Mesothelial cell of epicardium (in vitro differentiated cells): ENCODE data around the gene FADS3. TPM values are rescaled to one million over a fixed set of nuclear protein-coding genes. Genes with fewer than 3 reads are reported as not detected.

ENCODE experiments used
- DNase-seq, 2 experiments: peaks; one replicate each; pipeline ENCODE4 v3.0.0; 2021; ENCODE audit warnings: low spot score in 2 of 2; ENCODE audit not compliant: unreplicated experiment in 2 of 2
- H3K27ac Mint-ChIP-seq: 2 replicates; pipeline ENCODE4 v1.8.0; 2021; ENCODE audit warnings: mixed read lengths
- H3K27me3 Mint-ChIP-seq: 2 replicates; pipeline ENCODE4 v1.8.0; 2021; ENCODE audit warnings: low read depth, mixed read lengths
- H3K36me3 Mint-ChIP-seq: 2 replicates; pipeline ENCODE4 v1.8.0; 2021; ENCODE audit warnings: mixed read lengths
- H3K4me1 Mint-ChIP-seq: 2 replicates; pipeline ENCODE4 v1.8.0; 2021; ENCODE audit warnings: mixed read lengths
- H3K4me3 Mint-ChIP-seq: 2 replicates; pipeline ENCODE4 v1.8.0; 2021; ENCODE audit warnings: mild to moderate bottlenecking, moderate library complexity, mixed read lengths
- H3K9me3 Mint-ChIP-seq: 2 replicates; pipeline ENCODE4 v1.8.0; 2021; ENCODE audit warnings: mixed read lengths
- total RNA-seq: library from RNA; stranded (reverse); gene quantifications from 3 replicates; pipeline ENCODE4 v1.2.1, GENCODE V29; 2021
- TF ChIP-seq, protein P1 (sequence below): fragments of 200-600 bp; sonication (generic); IDR thresholded peaks from one replicate; pipeline ENCODE4 v1.5.0; 2021; ENCODE audit warnings: antibody characterized with exemption; ENCODE audit not compliant: unreplicated experiment

Gene FADS3
- total RNA-seq, 1 donor from 2014 or later, result 8.9 TPM

- H3K27me3 Mint-ChIP-seq, result peaks cover 8% of the 10 kb centered on the region
- peak overlapping the region; percentile 40 for H3K27ac Mint-ChIP-seq
- no peak for DNase-seq
- peaks cover 17% of the 10 kb centered on the region for H3K4me1 Mint-ChIP-seq
- peaks cover 10% of the 10 kb centered on the region for H3K36me3 Mint-ChIP-seq
- H3K4me3 Mint-ChIP-seq, result no peak overlapping the region
- TF ChIP-seq, protein P1, sequence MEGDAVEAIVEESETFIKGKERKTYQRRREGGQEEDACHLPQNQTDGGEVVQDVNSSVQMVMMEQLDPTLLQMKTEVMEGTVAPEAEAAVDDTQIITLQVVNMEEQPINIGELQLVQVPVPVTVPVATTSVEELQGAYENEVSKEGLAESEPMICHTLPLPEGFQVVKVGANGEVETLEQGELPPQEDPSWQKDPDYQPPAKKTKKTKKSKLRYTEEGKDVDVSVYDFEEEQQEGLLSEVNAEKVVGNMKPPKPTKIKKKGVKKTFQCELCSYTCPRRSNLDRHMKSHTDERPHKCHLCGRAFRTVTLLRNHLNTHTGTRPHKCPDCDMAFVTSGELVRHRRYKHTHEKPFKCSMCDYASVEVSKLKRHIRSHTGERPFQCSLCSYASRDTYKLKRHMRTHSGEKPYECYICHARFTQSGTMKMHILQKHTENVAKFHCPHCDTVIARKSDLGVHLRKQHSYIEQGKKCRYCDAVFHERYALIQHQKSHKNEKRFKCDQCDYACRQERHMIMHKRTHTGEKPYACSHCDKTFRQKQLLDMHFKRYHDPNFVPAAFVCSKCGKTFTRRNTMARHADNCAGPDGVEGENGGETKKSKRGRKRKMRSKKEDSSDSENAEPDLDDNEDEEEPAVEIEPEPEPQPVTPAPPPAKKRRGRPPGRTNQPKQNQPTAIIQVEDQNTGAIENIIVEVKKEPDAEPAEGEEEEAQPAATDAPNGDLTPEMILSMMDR, result no peak
- no peaks in the 10 kb centered on the region for H3K9me3 Mint-ChIP-seq
Measured at GRCh38 chr11:61869429-61869707, 22.0 kb downstream of the FADS3 start.

DNA sequence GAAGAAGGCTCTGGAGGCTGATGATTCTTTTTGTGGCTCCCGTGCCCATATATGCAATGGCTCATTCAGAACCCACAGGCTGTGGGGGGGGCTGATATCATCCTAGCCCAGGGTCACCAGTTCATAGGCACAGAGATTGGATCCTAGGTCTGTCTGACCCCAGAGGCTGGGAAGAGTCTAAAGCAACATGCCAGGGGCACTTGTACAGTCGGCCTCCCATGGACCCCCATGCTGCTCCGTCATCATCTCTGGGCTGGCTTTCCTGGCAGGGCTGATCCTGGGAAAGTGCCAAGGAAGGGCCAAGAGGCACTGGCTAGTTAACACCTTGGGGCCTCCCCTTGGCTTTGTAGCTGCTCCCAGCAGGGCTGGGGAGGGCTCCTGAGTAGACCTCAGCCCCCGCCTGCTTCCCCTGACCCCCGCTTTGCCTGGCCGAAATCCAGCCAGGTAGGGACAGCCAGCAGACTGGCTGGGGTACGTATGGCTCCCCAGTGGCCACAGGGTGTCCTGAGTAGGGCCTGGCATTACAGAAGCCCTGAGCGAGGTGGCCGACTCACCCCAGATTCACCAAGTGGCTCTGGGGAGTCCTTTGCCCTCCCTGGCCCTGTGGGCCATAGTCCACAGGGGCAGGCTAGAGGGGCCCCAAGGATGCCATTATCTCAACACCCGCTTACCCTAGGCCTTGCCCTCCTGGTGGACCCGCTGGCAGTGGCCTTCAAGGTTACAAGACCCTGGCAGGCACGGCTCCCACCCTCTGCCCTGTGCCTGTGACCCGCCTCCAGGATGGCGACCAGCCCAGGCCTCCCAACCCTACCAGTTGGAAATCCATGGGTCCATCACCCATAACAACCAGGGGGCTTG lies 22.5 kb downstream of the FADS3 start:
- Mint-ChIP-seq H3K27ac (no peak overlapping the region), H3K4me3 (no peak overlapping the region), H3K9me3 (no peaks in the 10 kb centered on the region), H3K4me1 (peaks cover 17% of the 10 kb centered on the region), H3K27me3 (peaks cover 8% of the 10 kb centered on the region), H3K36me3 (peaks cover 10% of the 10 kb centered on the region)
- no peak for DNase-seq
- TF ChIP-seq, protein P1, result no peak

- no peak for DNase-seq
- H3K36me3 Mint-ChIP-seq, result peaks cover 10% of the 10 kb centered on the region
- peaks cover 4% of the 10 kb centered on the region for H3K27me3 Mint-ChIP-seq
- H3K4me3 Mint-ChIP-seq, result no peak overlapping the region
- TF ChIP-seq, protein P1, result no peak
- peaks cover 17% of the 10 kb centered on the region for H3K4me1 Mint-ChIP-seq
- no peaks in the 10 kb centered on the region for H3K9me3 Mint-ChIP-seq
- H3K27ac Mint-ChIP-seq, result no peak overlapping the region
Measured at GRCh38 chr11:61866958-61867343, 24.4 kb downstream of the FADS3 start.

GRCh38 chr11:61866231-61866957 lies 25.0 kb downstream of the FADS3 start:
- Mint-ChIP-seq H3K27ac (peak overlapping the region; percentile 39), H3K4me3 (no peak overlapping the region), H3K4me1 (peaks cover 16% of the 10 kb centered on the region), H3K36me3 (peaks cover 16% of the 10 kb centered on the region), H3K9me3 (no peaks in the 10 kb centered on the region), H3K27me3 (peaks cover 3% of the 10 kb centered on the region)
- no peak for DNase-seq
- TF ChIP-seq, protein P1, result no peak

DNA sequence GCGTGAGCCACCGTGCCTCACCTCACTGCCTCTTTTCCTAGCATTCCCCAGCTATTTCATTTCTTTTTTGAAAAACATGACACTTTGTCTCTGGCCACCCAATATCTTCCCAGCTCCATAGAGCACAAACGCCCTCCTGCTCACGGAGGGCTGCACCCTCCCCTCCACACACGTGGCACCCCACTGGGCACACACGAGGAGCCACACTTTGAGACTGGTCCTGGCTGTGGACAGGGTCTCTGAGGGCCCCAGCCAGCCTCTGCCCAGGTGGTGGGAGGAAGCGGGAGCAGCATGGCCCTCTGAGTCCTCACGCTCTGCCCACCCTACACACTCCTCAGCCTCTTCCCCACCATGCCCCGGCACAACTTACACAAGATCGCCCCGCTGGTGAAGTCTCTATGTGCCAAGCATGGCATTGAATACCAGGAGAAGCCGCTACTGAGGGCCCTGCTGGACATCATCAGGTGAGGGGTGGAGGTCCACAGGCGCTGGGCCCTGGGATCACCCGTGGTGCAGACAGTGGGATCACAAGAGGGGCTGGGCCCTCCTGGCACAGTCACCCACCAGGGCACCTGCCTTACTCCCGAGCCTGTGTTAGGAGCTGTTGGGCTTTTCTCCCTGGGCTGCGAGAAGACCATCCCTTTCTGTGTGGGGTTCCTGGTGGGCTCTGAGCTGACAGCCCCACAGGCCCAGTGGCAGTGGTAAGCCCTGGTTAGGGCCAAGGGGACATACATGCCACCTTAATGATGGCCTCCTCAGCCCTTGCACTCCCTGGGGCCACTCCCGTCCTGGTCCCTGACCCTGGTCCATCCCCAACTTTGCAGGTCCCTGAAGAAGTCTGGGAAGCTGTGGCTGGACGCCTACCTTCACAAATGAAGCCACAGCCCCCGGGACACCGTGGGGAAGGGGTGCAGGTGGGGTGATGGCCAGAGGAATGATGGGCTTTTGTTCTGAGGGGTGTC lies 26.2 kb downstream of the FADS3 start:
- no peaks in the 10 kb centered on the region for H3K27me3 Mint-ChIP-seq
- H3K9me3 Mint-ChIP-seq, result no peaks in the 10 kb centered on the region
- no peak for DNase-seq
- H3K4me3 Mint-ChIP-seq, result no peak overlapping the region
- H3K27ac Mint-ChIP-seq, result no peak overlapping the region
- H3K4me1 Mint-ChIP-seq, result peaks cover 8% of the 10 kb centered on the region
- TF ChIP-seq, protein P1, result no peak
- peaks cover 21% of the 10 kb centered on the region for H3K36me3 Mint-ChIP-seq
